Erythroblast (primary cell): ENCODE measurements around the gene AARS2.

ENCODE experiments used
- GATA1 ChIP-seq: IDR thresholded peaks from 2 replicates; pipeline ENCODE4 v1.6.1; 2011; ENCODE audit warnings: low read depth, mild to moderate bottlenecking, control low read depth, low read length, moderate library complexity
- POLR2A ChIP-seq: IDR thresholded peaks from 2 replicates; pipeline ENCODE4 v1.6.1; 2011; ENCODE audit warnings: mild to moderate bottlenecking, low read length

GRCh38 chr6:44342489-44342888, 29.3 kb upstream of the AARS2 start, which contains the start of gene SPATS1:
- TF ChIP-seq POLR2A, result no peak
- no peak for TF ChIP-seq GATA1
